Measurements from ENCODE around the gene EML5. TPM values are rescaled to one million over a fixed set of nuclear protein-coding genes. Genes with fewer than 3 reads are reported as not detected.

The EML5 gene
- total RNA-seq, 1 experiment from 2014 or later, result 0.37 TPM

- no peak for TF ChIP-seq CTCF (IDR thresholded peaks at IDR 0.05; ENCODE audit: unreplicated experiment)
- Mint-ChIP-seq H3K27ac (ENCODE audit: low read depth, unreplicated experiment) (no peak overlapping the region), H3K27me3 (ENCODE audit: insufficient read depth, unreplicated experiment) (no peaks in the 10 kb centered on the region), H3K4me3 (ENCODE audit: unreplicated experiment) (no peak overlapping the region), H3K9me3 (ENCODE audit: unreplicated experiment) (no peaks in the 10 kb centered on the region), H3K36me3 (ENCODE audit: insufficient read depth, unreplicated experiment) (no peaks in the 10 kb centered on the region), H3K4me1 (ENCODE audit: insufficient read depth, unreplicated experiment) (no peaks in the 10 kb centered on the region)
- no TSS peak for BruUV-seq (replicated peaks)
- no peak for DNase-seq (ENCODE audit: unreplicated experiment)
- intact Hi-C loops (cut with micrococcal nuclease), result no loop called here
- POLR2A ChIA-PET, result no interaction called here
- CTCF ChIA-PET, result no interaction called here
These were observed 86.3 kb downstream of the EML5 start for GRCh38 chr14:88706425-88706824.

- no peaks in the 10 kb centered on the region for H3K36me3 Mint-ChIP-seq (ENCODE audit: insufficient read depth, unreplicated experiment)
- no peaks in the 10 kb centered on the region for H3K9me3 Mint-ChIP-seq (ENCODE audit: unreplicated experiment)
- H3K27ac Mint-ChIP-seq (ENCODE audit: low read depth, unreplicated experiment), result peak overlapping the region; percentile 6
- TF ChIP-seq CTCF (IDR thresholded peaks at IDR 0.05; ENCODE audit: unreplicated experiment), result no peak
- POLR2A ChIA-PET, result interaction anchor here (1.0 to 2.8 kb wide), 2 partner anchors 92 to 126 kb away, joined by 3 to 9 read pairs; partner anchors contain the start of gene TTC8
- no peaks in the 10 kb centered on the region for H3K27me3 Mint-ChIP-seq (ENCODE audit: insufficient read depth, unreplicated experiment)
- intact Hi-C loops (cut with micrococcal nuclease), result no loop called here
- DNase-seq (ENCODE audit: unreplicated experiment), result peak; percentile 68
- BruUV-seq (replicated peaks), result no TSS peak
- H3K4me3 Mint-ChIP-seq (ENCODE audit: unreplicated experiment), result peak overlapping the region; percentile 43
- CTCF ChIA-PET, result no interaction called here
- H3K4me1 Mint-ChIP-seq (ENCODE audit: insufficient read depth, unreplicated experiment), result peaks cover 10% of the 10 kb centered on the region
These were observed 94.1 kb downstream of the EML5 start for GRCh38 chr14:88698651-88699050.

- BruUV-seq (replicated peaks), result no TSS peak
- peaks cover 10% of the 10 kb centered on the region for H3K4me1 Mint-ChIP-seq (ENCODE audit: insufficient read depth, unreplicated experiment)
- no peak for DNase-seq (ENCODE audit: unreplicated experiment)
- no peaks in the 10 kb centered on the region for H3K27me3 Mint-ChIP-seq (ENCODE audit: insufficient read depth, unreplicated experiment)
- no peak for TF ChIP-seq CTCF (IDR thresholded peaks at IDR 0.05; ENCODE audit: unreplicated experiment)
- intact Hi-C loops (cut with micrococcal nuclease), result no loop called here
- POLR2A ChIA-PET, result interaction anchor here (1.9 to 2.8 kb wide), 2 partner anchors 97 to 129 kb away, joined by 4 to 9 read pairs; partner anchors contain the start of genes EML5 and TTC8
- H3K9me3 Mint-ChIP-seq (ENCODE audit: unreplicated experiment), result no peaks in the 10 kb centered on the region
- H3K4me3 Mint-ChIP-seq (ENCODE audit: unreplicated experiment), result no peak overlapping the region
- H3K27ac Mint-ChIP-seq (ENCODE audit: low read depth, unreplicated experiment), result no peak overlapping the region
- H3K36me3 Mint-ChIP-seq (ENCODE audit: insufficient read depth, unreplicated experiment), result no peaks in the 10 kb centered on the region
- CTCF ChIA-PET, result interaction anchor here (1.3 kb wide), 1 partner anchor 28 kb away, joined by 5 read pairs; no protein-coding TSS in a partner anchor
These were observed 96.9 kb downstream of the EML5 start for GRCh38 chr14:88695870-88696269.

- no peaks in the 10 kb centered on the region for H3K4me1 Mint-ChIP-seq (ENCODE audit: insufficient read depth, unreplicated experiment)
- H3K27me3 Mint-ChIP-seq (ENCODE audit: insufficient read depth, unreplicated experiment), result no peaks in the 10 kb centered on the region
- TF ChIP-seq CTCF (IDR thresholded peaks at IDR 0.05; ENCODE audit: unreplicated experiment), result no peak
- no peak for DNase-seq (ENCODE audit: unreplicated experiment)
- no peak overlapping the region for H3K27ac Mint-ChIP-seq (ENCODE audit: low read depth, unreplicated experiment)
- POLR2A ChIA-PET, result no interaction called here
- no TSS peak for BruUV-seq (replicated peaks)
- no peaks in the 10 kb centered on the region for H3K36me3 Mint-ChIP-seq (ENCODE audit: insufficient read depth, unreplicated experiment)
- CTCF ChIA-PET, result interaction anchor here (1.6 kb wide), 1 partner anchor 20 kb away, joined by 7 read pairs; no protein-coding TSS in a partner anchor
- intact Hi-C loops (cut with micrococcal nuclease), result no loop called here
- H3K9me3 Mint-ChIP-seq (ENCODE audit: unreplicated experiment), result no peaks in the 10 kb centered on the region
- no peak overlapping the region for H3K4me3 Mint-ChIP-seq (ENCODE audit: unreplicated experiment)
These were observed 104.4 kb downstream of the EML5 start for GRCh38 chr14:88688386-88688785.

Data from MCF 10A (cell line).